ENCODE data around the gene DYNC2H1. TPM values are rescaled to one million over a fixed set of nuclear protein-coding genes. Genes with fewer than 3 reads are reported as not detected.

The DYNC2H1 gene
- 1 to 10 TPM; 3.0 to 3.2 TPM for total RNA-seq

GRCh38 chr11:103108933-103109817 lies at the start of gene DYNC2H1:
DYNC2H1 (plus strand) TSS chr11:103109426; CDS start chr11:103109575, 149 bp downstream.
- H3K9me3 Mint-ChIP-seq = no peaks in the 10 kb centered on the region
- H3K27me3 Mint-ChIP-seq = no peaks in the 10 kb centered on the region
- H3K36me3 Mint-ChIP-seq = peaks cover 2% of the 10 kb centered on the region

GRCh38 chr11:103061656-103062055 lies 47.6 kb upstream of the DYNC2H1 start:
- no peaks in the 10 kb centered on the region for H3K9me3 Mint-ChIP-seq
- H3K4me3 Mint-ChIP-seq = no peak overlapping the region
- no peak for DNase-seq
- H3K4me1 Mint-ChIP-seq = peaks cover 5% of the 10 kb centered on the region
- H3K36me3 Mint-ChIP-seq = peaks cover 23% of the 10 kb centered on the region
- no peak overlapping the region for H3K27ac Mint-ChIP-seq
- no peaks in the 10 kb centered on the region for H3K27me3 Mint-ChIP-seq

More at GRCh38 chr11:103108933-103109817, at the start of gene DYNC2H1:
- peak; percentile 92 for DNase-seq
- Mint-ChIP-seq H3K4me1 (peaks cover 12% of the 10 kb centered on the region), H3K27ac (peak within 1 kb of the TSS; percentile 87), H3K4me3 (peak within 1 kb of the TSS; percentile 97)

GRCh38 chr11:103067118-103067517 lies 42.1 kb upstream of the DYNC2H1 start:
- no peaks in the 10 kb centered on the region for H3K27me3 Mint-ChIP-seq
- H3K36me3 Mint-ChIP-seq = peaks cover 60% of the 10 kb centered on the region
- no peaks in the 10 kb centered on the region for H3K9me3 Mint-ChIP-seq
- peaks cover 46% of the 10 kb centered on the region for H3K4me1 Mint-ChIP-seq
- DNase-seq = no peak
- peak overlapping the region; percentile 10 for H3K27ac Mint-ChIP-seq
- no peak overlapping the region for H3K4me3 Mint-ChIP-seq

DNA sequence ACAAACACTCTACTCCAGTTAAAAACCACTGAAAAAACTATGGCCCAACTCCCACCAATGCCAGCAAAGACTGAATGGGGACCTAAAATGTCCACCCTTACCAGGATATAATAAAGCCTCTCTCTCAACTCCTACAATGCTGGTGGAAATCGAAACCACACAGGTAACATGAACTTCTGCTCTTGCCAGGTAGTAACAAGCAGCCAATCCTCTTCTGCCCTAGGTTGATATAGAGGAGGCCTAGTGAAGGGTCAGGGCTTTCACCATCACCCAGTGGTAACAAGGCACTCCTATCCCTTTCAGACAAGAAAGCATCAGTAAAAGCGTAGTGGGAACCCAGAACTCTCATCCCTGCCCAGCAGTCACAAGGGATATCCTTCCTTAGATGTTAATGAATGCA lies 39.9 kb upstream of the DYNC2H1 start:
- no peaks in the 10 kb centered on the region for H3K9me3 Mint-ChIP-seq
- no peak overlapping the region for H3K4me3 Mint-ChIP-seq
- H3K27ac Mint-ChIP-seq = peak overlapping the region; percentile 91
- peaks cover 69% of the 10 kb centered on the region for H3K36me3 Mint-ChIP-seq
- DNase-seq = no peak
- H3K4me1 Mint-ChIP-seq = peaks cover 53% of the 10 kb centered on the region
- no peaks in the 10 kb centered on the region for H3K27me3 Mint-ChIP-seq

DNA sequence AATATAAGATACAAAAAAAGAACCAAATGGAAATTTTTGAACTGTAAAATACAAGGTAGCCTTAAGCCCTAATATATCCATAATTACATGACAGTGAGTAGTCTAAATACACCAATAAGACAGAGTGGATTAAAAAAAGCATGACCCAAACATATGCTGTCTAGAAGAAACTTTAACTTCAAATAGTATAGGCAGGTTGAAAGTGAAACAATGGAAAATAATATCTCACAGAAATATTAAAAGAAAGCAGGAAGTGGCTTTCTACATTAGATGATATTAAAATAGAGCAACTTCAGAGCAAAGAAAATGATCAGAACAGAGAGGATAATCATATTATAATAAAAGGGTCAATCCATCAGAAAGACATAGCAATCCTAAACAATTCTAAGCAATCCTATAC lies 39.1 kb upstream of the DYNC2H1 start:
- H3K27me3 Mint-ChIP-seq = no peaks in the 10 kb centered on the region
- peak overlapping the region; percentile 4 for H3K4me3 Mint-ChIP-seq
- DNase-seq = no peak
- peaks cover 75% of the 10 kb centered on the region for H3K36me3 Mint-ChIP-seq
- H3K4me1 Mint-ChIP-seq = peaks cover 53% of the 10 kb centered on the region
- H3K27ac Mint-ChIP-seq = peak overlapping the region; percentile 91
- no peaks in the 10 kb centered on the region for H3K9me3 Mint-ChIP-seq

- Mint-ChIP-seq H3K4me1 (peaks cover 53% of the 10 kb centered on the region), H3K9me3 (no peaks in the 10 kb centered on the region), H3K36me3 (peaks cover 75% of the 10 kb centered on the region), H3K4me3 (no peak overlapping the region), H3K27ac (peak overlapping the region; percentile 91), H3K27me3 (no peaks in the 10 kb centered on the region)
- DNase-seq = no peak
These were observed 38.2 kb upstream of the DYNC2H1 start for GRCh38 chr11:103071008-103071407.

DNA sequence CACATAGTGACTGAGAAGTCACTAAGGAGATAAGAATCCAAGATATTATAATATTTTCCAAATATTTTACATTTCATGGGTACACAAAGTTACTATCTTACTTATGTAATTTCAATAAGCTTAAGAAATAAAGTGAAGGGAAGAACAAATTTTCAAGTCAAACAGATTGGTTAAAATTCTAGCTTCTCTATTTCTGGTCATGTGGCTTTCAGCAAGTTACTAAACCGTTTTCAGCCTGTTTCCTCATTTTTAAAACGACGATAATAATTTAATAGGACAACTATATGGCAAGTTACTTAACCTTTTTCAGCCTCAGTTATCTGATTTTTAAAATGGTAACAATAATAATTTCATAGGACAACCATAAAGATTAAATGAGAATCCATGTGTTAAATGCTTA lies 32.9 kb upstream of the DYNC2H1 start:
- DNase-seq = no peak
- Mint-ChIP-seq H3K36me3 (peaks cover 66% of the 10 kb centered on the region), H3K27me3 (no peaks in the 10 kb centered on the region), H3K9me3 (no peaks in the 10 kb centered on the region), H3K27ac (no peak overlapping the region), H3K4me3 (no peak overlapping the region), H3K4me1 (peaks cover 15% of the 10 kb centered on the region)

DNA sequence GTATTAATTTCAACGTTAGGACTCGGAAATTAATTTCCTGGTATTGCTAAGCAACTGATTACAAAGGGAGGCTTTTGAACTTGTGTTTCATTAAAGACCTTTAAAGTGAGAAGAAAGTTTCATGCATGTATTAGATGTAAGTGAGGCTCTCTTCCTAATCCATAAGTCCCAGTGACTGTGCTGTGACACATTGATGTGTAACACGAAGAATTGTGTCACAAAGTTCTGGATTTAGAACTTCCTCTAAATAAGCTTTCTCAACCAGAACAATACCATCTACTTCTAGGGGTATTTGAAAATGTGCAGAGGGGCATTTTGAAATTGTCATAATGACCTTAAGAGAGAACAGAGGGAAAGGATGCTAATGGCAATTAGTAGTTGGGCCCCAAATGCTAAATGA lies 31.7 kb upstream of the DYNC2H1 start:
- Mint-ChIP-seq H3K4me3 (no peak overlapping the region), H3K36me3 (peaks cover 61% of the 10 kb centered on the region)
- no peak for DNase-seq

GRCh38 chr11:103078710-103079109 lies 30.5 kb upstream of the DYNC2H1 start:
- no peak for DNase-seq
- no peak overlapping the region for H3K27ac Mint-ChIP-seq
- H3K36me3 Mint-ChIP-seq = peaks cover 52% of the 10 kb centered on the region

More for the DNA sequence above, 31.7 kb upstream of the DYNC2H1 start:
- Mint-ChIP-seq H3K9me3 (no peaks in the 10 kb centered on the region), H3K4me1 (peaks cover 9% of the 10 kb centered on the region), H3K27ac (no peak overlapping the region), H3K27me3 (no peaks in the 10 kb centered on the region)

GRCh38 chr11:103079833-103080232 lies 29.4 kb upstream of the DYNC2H1 start:
- Mint-ChIP-seq H3K27ac (no peak overlapping the region), H3K4me1 (peaks cover 4% of the 10 kb centered on the region), H3K27me3 (no peaks in the 10 kb centered on the region), H3K4me3 (no peak overlapping the region), H3K36me3 (peaks cover 43% of the 10 kb centered on the region), H3K9me3 (no peaks in the 10 kb centered on the region)
- no peak for DNase-seq

More at GRCh38 chr11:103078710-103079109, 30.5 kb upstream of the DYNC2H1 start:
- no peaks in the 10 kb centered on the region for H3K27me3 Mint-ChIP-seq
- no peak overlapping the region for H3K4me3 Mint-ChIP-seq
- H3K4me1 Mint-ChIP-seq = peaks cover 7% of the 10 kb centered on the region
- no peaks in the 10 kb centered on the region for H3K9me3 Mint-ChIP-seq

DNA sequence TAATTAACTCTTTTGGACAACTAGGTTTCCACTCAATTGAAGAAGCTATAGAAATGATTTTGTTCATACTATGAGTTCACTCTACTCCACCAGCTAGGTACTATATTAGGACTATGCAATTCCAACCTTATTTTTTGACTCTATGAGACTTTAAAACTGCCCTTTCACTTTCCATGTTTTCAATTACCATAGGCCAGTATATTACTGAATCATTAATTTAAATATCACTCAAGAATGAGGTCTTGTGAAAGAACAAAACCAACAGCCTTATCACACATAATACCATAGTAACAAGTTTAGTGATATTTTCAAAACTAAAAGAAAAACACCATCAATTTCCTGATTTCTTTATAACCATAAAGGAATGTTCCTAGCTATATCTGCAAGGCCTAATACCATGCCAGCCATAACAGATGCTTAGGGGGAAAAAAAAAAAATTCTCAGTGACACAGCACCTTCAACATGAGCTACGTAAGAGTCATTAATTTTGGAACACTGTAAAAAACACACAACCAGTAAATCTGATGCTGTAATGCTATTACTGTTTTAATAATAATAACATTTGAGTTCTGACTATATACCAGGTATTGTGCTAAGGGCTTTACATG lies 23.4 kb upstream of the DYNC2H1 start:
- no peak for DNase-seq
- Mint-ChIP-seq H3K27ac (peak overlapping the region; percentile 16), H3K27me3 (no peaks in the 10 kb centered on the region), H3K4me1 (peaks cover 25% of the 10 kb centered on the region), H3K4me3 (no peak overlapping the region), H3K9me3 (no peaks in the 10 kb centered on the region), H3K36me3 (peaks cover 23% of the 10 kb centered on the region)

- H3K4me3 Mint-ChIP-seq = no peak overlapping the region
- no peak for DNase-seq
- H3K4me1 Mint-ChIP-seq = peaks cover 25% of the 10 kb centered on the region
- no peaks in the 10 kb centered on the region for H3K9me3 Mint-ChIP-seq
- H3K27me3 Mint-ChIP-seq = no peaks in the 10 kb centered on the region
- H3K36me3 Mint-ChIP-seq = peaks cover 27% of the 10 kb centered on the region
- peak overlapping the region; percentile 50 for H3K27ac Mint-ChIP-seq
These were observed 22.8 kb upstream of the DYNC2H1 start for GRCh38 chr11:103086461-103086860.

DNA sequence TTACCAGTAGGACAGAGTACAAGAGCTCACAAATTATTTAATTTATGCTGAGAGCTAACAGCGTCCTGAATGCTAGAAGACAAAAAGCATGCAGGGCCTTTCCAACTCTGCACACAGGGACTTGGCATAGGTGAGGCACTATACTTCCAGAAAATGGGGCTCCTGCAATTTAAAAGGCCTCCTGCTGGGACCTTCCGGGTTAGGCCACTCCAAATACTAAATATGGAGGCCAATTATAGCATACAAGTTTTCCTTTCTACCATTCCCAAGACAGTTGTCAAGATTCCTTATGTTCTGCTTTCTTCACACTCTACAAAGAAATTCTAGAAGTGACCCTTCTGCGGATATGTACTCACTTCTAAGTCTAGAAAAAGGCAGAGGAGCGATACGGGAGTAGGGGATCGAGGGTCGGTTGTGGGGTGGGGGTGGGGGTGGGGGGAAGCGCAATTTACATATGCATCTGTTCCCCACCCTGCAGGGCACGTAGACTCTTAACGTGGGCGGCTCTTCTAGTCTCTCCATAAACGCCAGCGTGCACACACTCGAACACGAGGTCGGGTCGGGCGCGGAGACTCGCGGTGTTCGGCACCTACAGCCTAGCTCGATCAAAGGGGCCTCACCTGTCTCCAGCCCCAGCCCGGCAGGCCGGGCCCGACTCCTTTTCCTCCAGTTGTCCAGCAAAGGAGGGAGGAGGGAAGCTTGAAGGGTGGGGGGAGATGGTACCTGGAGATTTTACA lies 18.0 kb upstream of the DYNC2H1 start:
- Mint-ChIP-seq H3K27me3 (peaks cover 13% of the 10 kb centered on the region), H3K4me3 (peak overlapping the region; percentile 97)

GRCh38 chr11:103091801-103092524 lies 17.3 kb upstream of the DYNC2H1 start, which contains the start of gene DCUN1D5:
DCUN1D5 (minus strand) TSS chr11:103092160; CDS start chr11:103091872, 288 bp downstream.
- peak within 1 kb of the TSS; percentile 93 for H3K27ac Mint-ChIP-seq
- peaks cover 25% of the 10 kb centered on the region for H3K4me1 Mint-ChIP-seq
- H3K36me3 Mint-ChIP-seq = peaks cover 29% of the 10 kb centered on the region
- H3K27me3 Mint-ChIP-seq = peaks cover 19% of the 10 kb centered on the region
- H3K4me3 Mint-ChIP-seq = peak within 1 kb of the TSS; percentile 97
- DNase-seq = peak; percentile 95
- no peaks in the 10 kb centered on the region for H3K9me3 Mint-ChIP-seq

More for the DNA sequence above, 18.0 kb upstream of the DYNC2H1 start:
- Mint-ChIP-seq H3K27ac (peak overlapping the region; percentile 93), H3K9me3 (no peaks in the 10 kb centered on the region), H3K36me3 (peaks cover 29% of the 10 kb centered on the region), H3K4me1 (peaks cover 28% of the 10 kb centered on the region)
- DNase-seq = peak; percentile 58
